Stimulated activated CD4-positive, alpha-beta T cell treated with anti-CD3 and anti-CD28 coated beads, Interleukin-2, amount 100 ng/mL, for 4 hours (primary cell): Measurements from ENCODE around the gene CDHR3.

Source experiments
- DNase-seq: peaks from one replicate; pipeline ENCODE4 v3.0.0-alpha.2; 2020; ENCODE audit warnings: low read depth

CDHR3 gene

DNA sequence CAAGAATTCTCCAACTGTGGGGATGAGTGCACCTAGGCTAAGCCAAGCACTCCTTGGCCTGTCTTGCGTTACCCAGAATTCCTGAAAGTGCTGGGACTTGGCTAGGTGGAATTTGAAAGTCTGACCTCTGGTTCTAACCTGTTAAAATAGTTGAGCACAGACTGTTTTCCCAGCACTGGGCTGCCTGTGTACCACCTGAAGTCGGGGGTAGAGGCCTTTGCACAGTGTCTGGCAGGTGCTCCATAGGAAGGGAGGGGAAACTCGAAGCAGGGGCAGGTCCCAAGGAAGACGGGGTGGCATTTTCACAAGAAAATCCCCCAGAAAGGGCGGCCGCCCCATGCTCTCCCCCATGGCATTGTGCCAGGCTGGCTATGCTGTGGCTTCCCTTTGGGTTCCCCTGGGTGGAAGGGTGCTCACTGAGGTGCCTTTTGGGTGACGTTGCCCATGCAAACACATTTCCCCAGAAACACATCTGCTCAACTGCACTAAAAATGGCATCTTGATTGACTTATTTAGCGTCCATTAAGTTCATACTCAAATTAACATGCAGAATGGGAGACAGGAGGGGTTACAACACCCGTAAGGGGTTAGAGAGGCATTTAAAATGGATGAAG is 86.2 kb downstream of the CDHR3 start:
- DNase-seq = no peak

DNA sequence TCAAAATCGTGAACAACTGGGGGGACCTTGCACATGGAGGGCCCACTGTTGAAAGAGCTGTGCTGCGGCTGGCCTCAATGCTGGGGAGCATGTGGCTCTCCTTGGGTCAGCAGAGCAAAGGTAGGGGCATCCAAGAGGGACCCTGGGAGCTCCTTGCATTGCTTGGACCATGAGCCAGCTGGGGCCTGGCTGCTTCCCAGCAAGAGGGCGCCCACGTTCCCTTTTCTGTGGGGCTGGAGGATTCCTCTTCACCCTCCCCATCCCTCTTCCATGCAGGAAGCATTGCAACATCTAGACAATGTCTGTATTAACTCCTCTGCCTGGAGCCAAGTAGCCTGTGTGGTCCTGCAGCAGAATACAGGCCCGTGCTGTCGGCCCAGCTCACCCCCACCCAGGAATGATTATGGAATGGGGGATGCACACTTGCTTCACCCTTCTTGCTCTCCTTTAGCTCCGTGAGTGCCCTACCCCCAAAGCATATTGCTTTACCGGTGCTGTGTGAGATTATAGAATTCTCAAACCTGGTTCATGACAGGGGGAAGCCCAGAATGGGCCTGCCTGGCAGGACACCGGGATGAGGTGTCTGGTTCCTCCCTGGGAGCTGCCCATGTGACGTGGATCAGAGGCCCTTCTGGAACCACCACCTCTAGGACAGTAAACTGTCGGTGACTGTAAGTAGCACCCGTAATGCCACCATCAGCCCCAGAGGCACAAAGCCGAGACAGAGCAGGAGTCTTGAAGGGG is 87.1 kb downstream of the CDHR3 start:
- no peak for DNase-seq

DNA sequence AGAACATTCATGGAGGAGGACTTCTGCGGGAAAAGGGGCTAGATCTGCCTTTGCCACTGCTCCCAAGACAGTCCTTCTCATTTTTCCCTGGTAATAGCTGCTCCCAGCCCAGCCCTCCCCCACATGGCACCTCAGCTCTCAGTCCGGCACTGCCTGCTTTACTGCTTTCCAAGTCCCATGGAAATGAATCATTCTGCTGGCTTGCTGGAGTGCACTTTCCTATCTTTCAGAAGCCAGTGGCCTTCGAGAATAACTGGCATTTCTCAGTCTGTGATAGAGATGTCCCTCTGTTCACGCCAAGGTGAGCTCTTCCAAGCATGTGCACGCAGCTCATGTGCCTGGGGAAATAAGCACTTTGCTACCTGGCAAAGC is 87.7 kb downstream of the CDHR3 start:
- no peak for DNase-seq

DNA sequence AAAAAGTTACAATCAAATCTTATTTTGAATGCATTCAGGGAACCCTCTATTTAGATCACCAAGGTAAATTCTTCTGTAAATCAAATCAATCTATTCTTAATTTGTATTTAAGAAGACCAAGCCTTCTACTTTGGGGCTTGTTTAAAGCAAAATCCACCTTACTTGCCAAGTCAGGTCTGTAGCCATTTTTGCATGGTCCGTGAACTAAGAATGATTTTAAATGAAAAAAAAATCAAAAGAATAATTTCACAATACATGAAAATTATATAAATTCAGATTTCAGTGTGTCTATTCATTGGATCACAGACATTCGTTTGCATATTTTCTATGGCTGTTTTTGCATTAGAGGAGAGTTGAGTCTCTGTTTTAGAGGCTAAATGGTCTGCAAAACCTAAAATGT is 89.6 kb downstream of the CDHR3 start:
- no peak for DNase-seq

DNA sequence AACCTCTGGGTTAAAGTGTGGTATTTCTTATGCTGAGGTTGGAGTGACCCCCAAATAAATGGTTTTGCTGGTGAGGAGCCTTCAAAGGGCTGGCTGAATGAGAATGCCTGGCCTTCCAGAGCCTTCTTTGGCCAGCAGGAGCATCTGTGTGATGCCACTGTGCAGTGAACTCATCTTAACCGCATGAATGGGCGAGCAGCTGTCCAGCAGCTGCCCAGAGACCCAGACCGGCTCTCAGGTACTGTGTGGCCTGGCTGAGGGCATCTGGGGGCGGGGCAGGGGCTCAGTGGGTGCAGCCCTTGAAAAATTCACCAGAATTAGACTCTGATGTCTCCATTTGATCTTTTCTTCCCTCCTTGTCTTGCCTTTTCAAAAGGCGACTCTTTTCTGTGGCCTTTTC is 90.0 kb downstream of the CDHR3 start:
- no peak for DNase-seq

DNA sequence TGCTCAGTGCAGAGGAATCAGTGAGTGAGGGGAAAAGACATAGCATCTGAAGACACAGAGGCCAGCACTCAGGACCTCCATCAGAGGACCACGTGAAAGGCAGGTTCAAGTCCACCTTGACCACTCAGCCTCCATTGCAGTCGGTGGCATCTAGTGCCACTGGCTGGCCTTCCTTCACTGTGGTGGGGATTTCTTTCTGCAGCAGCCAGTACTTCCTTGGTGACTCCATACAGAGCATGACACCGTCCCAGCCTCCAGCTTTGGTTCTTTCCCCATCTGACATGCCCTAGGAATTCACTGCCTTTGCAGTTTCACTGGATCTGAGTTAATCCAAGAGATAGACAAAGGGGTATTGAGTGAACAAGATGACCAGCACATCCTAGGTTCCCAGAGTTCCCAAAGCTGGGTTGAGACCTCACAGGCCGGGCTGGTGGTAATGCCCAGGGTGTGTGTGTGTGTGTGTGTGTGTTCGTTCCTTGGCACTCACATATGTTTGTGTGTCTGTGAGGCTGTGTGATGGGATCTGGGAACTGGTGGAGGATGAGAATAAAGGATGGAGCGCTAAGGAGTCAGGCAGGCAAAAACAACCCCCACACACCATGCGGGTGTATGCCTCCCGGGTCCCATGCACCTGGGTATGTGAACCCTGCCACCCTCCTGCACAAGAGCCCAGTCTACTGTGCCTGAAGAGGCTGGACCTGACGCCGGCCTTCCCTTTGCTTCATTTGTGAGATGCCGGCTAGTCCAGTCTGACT is 91.3 kb downstream of the CDHR3 start:
- DNase-seq = no peak

DNA sequence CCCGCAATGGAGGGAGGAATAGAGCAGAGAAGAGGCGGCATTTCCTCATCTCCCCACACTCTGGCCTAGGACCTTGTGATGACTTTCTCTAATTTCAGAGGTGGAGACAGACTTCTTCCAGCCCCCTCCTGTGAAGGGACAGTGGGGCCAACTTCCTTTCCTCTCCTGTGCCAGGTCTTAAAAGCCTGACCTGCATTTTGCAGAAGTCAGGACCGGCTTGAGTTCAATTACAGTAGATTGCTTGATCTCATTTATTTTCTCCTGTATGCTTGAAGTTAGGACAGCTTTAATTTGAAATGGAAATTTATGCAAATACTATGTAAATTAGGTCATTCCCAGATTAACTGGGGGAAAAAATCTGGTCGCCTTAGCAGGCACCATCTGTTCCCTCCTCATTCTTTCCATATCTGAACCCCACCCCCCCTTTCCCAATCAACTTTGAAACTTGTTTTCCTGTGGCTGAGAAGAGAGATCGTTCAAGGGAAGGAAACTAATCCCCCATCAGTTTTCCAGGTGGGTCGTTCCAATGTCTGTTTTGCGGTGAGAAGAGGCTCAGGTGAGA is 92.0 kb downstream of the CDHR3 start:
- no peak for DNase-seq

DNA sequence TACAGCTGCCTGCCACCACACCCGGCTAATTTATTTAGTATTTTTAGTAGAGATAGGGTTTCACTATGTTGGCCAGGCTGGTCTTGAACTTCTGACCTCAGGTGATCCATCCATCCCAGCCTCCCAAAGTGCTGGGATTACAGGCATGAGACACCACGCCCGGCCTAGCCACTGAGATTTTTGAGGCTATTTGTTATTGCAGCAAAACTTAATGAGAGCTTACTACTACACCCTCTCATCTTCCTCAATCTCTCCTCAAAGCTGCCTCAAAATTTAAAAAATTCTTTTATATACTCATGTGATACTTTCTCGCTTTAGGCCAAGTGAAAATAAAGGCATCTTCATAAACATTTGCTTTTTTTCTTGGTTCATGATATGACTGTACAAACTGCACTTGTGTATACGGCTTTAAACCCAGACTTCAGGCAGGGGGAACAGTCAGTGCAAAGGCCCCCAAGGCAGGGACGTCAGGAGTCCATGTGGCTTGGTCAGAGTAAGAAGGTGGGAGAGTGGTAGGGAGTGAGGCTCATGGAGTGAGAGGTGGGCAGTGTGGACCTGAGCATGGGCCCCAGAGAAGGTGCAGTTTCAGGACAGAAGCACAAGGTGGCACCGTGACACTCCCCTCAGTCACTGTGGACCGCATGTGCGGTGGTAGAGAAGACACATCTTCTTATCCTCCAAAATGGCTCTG is 93.6 kb downstream of the CDHR3 start:
- peak; percentile 55 for DNase-seq

DNA sequence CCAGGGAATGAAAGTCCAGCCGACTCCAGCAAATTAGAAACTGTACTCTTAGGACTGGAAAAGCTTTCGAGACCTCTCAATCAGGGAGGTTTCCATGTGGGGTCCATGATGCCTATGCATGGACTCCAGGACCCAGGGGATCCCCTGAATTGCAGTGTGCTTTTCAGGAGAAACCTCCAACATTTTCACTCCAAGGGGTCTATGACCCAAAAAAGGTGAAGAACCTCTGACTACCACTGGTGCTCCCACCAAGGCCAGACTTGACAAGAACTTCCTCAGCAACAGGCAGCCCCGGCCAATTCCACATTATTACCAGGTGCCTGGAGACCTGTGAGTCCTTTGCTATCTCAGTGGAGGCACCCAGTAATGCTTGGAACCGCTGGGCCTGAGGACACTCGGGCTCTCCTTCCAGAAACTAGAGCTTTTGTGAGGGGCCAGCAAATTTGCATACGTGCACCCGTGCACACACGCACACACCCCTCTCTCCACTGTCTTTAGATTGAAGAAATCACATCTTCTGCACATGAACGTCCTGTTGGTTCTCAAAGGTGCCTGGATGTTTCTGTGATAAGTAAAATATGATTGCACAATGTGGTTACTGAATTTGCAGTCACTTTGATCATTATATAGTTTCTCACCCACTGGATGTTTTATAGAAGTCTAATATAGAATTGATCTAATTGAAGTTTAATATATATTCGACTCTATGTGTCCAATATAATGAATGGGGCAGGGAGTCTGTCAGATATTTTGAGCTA is 94.3 kb downstream of the CDHR3 start:
- DNase-seq = no peak

DNA sequence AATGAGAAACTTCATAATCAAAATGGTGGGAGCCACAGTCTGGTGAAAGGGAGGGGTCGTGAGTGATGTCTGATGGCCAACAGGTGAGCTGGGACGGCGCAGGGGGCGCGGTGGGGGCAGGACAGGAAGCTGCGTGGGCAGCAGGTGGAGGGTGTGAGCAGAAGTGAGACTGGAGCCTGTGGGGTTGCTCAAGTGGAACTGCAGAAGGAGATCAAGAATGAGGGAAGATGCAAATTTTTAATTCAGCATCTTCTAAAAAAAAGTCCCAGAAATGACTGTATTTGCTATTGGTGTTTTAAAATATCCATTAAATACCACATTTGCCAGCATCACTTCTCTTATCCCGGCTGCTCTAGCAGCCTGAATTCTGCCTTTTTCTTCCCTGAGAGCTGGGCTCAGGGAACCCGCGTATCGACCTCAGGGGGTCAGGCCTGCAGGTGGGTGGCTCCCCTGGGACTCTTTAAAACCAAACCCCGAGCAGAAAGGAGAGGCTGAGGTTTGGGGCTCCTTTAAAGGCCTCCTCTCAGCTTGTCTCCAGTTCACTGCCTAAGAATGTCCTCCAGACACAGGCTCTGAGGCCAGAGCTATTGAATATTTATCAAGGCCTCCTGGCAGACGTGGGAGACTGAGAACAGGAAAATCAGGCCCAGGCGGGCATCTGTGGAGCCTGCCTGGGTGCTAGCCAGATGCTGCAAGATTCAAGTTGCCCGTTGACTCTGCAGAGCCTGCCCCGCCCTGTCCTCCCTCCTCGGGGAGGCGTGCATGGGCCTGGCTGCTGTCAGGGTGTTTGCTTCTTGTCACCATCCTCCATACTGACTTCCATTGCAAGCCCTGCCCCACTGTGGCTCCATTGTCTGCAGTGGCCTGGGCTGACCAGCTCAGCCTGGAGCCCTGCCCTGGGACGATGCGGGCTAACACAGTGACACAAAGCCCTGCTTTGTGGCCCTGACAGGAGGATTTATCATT is 95.2 kb downstream of the CDHR3 start:
- no peak for DNase-seq

DNA sequence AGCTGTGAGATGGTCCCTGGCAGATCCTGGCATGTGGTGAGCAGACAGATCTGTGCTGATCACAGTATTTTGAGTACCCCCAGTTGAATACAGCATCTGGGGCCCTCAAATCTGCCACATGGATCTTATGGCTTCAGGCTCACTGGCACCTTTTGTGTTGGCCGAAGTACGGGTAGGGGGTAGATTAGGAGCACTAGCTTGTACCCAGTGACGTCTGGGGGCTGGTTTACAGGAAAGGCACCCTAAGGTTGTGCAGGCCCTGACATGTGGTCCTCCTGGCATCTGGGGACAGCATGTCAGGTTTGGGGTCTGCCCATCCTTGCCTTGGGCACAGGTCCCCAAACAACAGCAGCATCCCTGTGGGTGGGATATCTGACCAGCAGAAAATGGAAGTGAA is 95.9 kb downstream of the CDHR3 start:
- DNase-seq = no peak

DNA sequence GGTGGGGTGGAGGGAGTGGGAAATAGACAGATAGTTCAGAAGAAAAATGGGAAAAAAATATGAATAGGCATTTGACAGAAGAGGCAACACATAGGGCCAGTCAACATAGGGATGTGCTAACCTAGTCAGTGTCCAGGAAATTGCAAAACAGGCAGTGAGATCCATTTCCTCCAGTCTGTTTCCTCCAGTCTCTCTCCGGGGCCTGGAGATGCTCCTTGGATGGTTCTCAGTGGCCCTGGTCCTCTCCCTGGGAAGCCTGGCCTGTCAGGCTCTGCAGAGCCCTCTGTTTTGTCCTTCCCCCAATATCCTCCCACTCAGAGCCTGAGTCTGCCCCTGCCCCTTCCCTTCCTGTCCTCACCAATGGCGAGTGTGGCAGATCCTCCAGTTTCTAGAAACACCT is 96.5 kb downstream of the CDHR3 start:
- DNase-seq = no peak

DNA sequence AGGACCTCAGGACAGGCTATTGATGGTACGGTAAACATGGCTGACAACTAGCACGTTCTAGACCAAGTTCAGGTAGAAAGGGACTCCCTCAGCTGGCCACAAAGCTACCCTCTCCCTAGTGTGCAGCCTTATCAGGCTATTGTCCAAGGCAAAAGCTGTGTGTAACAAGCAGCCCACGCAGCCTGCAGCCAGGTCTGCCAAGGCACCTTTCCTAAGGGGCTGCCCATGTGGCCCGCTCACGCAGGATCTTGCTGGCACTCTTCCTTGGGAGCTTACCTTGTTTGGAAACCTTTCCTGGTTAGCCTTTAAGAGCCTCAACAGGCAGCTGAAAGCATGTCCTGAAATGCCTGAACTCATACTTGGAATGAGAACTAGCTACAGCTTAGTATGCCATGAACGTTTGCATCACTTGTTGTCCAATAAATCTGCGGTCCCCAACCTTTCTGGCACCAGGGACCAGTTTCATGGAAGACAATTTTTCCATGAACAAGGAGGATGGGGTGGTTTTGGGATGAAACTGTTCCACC is 97.4 kb downstream of the CDHR3 start:
- no peak for DNase-seq

DNA sequence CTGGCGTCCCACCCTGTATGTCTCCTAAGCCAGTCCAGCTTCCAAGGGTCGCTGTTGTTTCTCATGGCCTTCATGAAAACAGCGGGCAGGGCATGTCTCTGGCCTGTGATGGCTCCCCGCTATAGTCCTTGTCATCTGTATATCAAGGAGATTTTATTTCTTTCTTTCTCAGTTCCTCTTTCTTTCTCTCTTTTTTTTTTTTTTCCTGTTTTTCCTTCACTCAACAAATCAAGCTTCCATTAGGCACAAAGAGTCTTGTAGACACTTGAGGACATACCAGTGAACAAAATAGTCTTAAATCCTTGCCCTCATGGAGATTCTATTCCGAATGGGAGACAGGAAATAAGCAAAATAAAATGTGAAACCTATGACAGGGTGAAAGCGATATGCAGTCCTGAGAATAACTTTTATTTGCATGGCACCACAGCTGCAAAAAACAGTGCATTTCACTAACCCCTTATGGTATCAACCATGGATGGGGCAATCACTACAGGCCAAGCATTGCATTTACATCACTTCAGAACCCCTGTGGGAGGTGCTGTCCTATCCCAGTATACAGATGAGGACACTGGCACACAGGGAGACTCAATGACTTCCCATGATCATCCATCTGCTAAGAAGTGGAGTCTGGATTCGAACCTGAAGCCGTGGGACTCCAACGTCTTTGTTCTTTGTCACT is 98.4 kb downstream of the CDHR3 start:
- DNase-seq = no peak

DNA sequence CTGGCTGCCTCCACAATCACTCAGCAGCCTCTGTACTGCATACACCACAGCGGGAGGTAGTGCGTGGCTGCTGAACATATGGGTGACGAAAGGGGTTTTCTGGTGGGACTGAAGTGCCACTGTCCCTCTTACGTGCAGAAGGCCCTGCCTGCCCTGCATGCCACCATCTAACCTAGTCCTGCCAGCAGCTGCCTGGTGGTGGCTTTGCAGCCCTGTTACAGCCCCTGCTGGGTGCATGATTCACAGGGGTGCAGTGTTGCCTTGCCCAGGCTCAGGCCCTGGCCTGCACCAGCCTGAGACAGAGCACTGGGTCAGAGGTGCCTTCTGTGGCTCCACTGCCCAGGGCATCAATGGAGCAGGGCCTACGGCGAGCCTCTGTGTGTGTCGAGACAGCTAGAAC is 98.9 kb downstream of the CDHR3 start:
- no peak for DNase-seq

DNA sequence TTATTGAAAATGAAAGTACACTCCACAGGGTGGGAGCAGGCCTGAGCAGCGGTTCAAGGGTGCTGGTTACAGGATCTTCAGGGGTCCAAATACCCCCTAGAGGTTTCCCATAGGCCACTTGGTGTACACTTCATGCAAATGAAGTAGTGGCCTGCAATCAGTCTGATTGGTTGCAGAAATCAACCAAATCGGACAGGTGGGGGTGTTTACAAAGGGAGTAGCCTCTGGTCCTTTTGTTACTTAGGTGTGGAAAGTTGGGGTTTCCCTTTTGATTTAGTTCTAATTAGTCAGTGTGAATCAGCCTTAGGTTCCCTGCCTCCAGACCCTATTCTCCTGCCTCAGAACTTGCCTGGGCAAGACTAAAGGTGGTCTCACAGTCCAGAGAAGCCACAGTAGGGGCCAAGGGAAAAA is 99.5 kb downstream of the CDHR3 start:
- no peak for DNase-seq

DNA sequence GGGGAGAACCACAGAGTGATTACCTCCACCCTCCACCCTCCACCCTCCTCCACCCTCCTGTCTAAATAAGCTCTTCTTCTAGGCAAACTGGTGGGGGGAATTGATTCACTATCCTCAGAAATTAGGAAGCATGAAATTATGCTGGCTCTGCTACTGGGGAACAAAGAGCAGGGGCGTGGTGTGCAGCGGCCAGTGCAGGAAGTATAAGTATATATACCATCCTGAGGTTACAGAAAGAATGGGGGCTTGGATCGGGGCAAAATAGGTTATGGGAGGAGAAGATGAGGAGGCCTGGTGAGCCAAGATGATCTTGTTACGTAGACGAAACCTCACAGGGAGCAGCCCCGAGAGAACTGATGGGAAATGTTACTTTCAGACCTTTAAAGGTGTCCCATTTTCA is 100.0 kb downstream of the CDHR3 start:
- DNase-seq = no peak

DNA sequence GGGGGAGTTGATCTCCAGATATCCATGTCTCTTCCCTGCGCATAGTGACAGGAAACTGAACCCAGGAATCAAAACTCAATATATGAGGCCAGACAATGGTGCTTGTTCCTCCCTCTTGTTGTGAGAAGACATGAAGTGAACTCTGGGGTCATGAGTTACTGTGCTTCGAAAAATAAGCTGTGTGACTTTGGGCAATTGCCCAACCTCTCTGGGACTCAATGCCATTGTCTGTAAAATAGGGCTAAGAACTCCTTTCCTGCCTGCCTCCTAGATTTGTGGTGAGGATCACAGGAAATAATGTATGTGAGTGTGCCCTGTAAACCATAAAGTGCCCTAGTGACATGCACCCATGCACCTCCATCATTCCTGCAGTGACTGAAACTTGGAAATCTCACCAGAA is 100.6 kb downstream of the CDHR3 start:
- no peak for DNase-seq

DNA sequence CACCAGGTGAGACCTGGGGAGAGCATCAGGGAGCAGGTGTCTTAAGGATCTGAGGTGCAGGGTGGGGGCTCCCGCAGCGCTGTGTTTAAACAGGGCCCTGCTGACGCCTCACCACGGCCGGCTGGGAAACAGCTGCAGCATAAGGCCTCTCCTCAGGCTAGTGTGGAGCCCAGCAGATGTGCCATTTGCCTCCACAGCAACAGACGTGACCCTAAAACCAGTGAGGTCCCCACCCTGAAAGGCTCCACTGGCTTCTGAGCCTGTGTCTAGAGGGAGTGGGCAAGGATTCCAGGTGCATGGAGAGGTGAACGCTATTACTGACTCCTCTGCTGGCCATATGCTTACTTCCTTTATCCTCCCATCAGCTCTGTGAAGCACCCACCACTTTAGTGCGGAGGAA is 101.3 kb downstream of the CDHR3 start:
- no peak for DNase-seq
